PFSK-1 (cell line): Measurements from ENCODE around the gene SLC25A33.

Source experiments
- POLR2AphosphoS5 ChIP-seq: IDR thresholded peaks from 2 replicates; pipeline ENCODE4 v1.6.1; 2012; ENCODE audit warnings: low read depth, mild to moderate bottlenecking, control low read depth, low read length, moderate library complexity
- SIN3A ChIP-seq: IDR thresholded peaks from 2 replicates; pipeline ENCODE4 v1.6.1; 2012; ENCODE audit warnings: mild to moderate bottlenecking, low read length, moderate library complexity, borderline replicate concordance; ENCODE audit not compliant: insufficient read depth
- TF ChIP-seq, protein P1 (sequence below), 2 experiments: IDR thresholded peaks; 2 replicates each; pipeline versions ENCODE4 v1.6.1 to v1.8.0; 2011 to 2012; ENCODE audit warnings: low read depth in 2 of 2, low read length in 2 of 2, control low read depth in 1 of 2, inconsistent platforms in 1 of 2, mild to moderate bottlenecking in 1 of 2, moderate library complexity in 1 of 2; ENCODE audit not compliant: insufficient read depth in 1 of 2

DNA sequence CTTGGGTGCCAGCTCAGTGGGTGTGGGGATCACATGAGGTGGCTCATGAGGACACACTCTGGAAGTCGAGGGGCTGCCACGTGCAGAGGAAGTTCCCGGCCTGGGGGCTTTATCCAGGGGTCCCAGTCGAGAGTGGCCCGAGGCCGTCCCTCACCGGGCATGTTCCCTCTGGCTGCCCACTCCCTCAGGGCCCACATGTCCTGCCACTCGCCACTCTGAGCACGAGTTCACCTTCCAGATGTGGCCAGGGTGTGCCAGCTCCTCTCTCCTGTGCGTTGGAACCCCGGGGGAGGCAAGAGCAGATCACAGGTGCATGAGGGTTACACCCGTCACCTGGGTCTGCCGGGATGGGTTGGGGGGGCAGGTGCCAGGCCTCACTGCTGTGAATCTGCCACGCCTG is 64.0 kb downstream of the SLC25A33 start:
- TF ChIP-seq SIN3A (no peak), POLR2AphosphoS5 (no peak)
- TF ChIP-seq, protein P1, sequence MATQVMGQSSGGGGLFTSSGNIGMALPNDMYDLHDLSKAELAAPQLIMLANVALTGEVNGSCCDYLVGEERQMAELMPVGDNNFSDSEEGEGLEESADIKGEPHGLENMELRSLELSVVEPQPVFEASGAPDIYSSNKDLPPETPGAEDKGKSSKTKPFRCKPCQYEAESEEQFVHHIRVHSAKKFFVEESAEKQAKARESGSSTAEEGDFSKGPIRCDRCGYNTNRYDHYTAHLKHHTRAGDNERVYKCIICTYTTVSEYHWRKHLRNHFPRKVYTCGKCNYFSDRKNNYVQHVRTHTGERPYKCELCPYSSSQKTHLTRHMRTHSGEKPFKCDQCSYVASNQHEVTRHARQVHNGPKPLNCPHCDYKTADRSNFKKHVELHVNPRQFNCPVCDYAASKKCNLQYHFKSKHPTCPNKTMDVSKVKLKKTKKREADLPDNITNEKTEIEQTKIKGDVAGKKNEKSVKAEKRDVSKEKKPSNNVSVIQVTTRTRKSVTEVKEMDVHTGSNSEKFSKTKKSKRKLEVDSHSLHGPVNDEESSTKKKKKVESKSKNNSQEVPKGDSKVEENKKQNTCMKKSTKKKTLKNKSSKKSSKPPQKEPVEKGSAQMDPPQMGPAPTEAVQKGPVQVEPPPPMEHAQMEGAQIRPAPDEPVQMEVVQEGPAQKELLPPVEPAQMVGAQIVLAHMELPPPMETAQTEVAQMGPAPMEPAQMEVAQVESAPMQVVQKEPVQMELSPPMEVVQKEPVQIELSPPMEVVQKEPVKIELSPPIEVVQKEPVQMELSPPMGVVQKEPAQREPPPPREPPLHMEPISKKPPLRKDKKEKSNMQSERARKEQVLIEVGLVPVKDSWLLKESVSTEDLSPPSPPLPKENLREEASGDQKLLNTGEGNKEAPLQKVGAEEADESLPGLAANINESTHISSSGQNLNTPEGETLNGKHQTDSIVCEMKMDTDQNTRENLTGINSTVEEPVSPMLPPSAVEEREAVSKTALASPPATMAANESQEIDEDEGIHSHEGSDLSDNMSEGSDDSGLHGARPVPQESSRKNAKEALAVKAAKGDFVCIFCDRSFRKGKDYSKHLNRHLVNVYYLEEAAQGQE (IDR thresholded peaks at IDR 0.05; ENCODE audit: insufficient read depth in 1 of 2, low read depth in 2 of 2, low read length in 2 of 2), result no peak
